ENCODE results near the gene ADAMTS3. TPM values are rescaled to one million over a fixed set of nuclear protein-coding genes. Genes with fewer than 3 reads are reported as not detected.

The ADAMTS3 gene
- polyA plus RNA-seq, 1 donor from 2014 or later = 0.20 TPM

GRCh38 chr4:72375073-72375736 is 193.8 kb downstream of the ADAMTS3 start:
- Histone ChIP-seq H3F3A (ENCODE audit: insufficient read depth, low read length, poor library complexity, severe bottlenecking) (no peaks in the 10 kb centered on the region), H3K27me3 (ENCODE audit: insufficient read depth, low read depth, low read length) (no peaks in the 10 kb centered on the region), H4K20me1 (ENCODE audit: insufficient read depth) (no peaks in the 10 kb centered on the region), H3K27ac (ENCODE audit: low read length) (no peak overlapping the region), H3K4me2 (ENCODE audit: low read length) (no peak overlapping the region), H3K36me3 (ENCODE audit: insufficient read depth, low read length) (no peaks in the 10 kb centered on the region), H3K79me2 (replicated peaks; ENCODE audit: insufficient read depth, low read length) (no peaks in the 10 kb centered on the region), H3K4me3 (ENCODE audit: low read length) (no peak overlapping the region), H3K9ac (ENCODE audit: low read length) (no peak overlapping the region), H3K9me2 (ENCODE audit: insufficient read depth, low read length) (no peaks in the 10 kb centered on the region), H2AFZ (ENCODE audit: low read depth, low read length) (no peak overlapping the region), H3K9me3 (ENCODE audit: low read length) (no peaks in the 10 kb centered on the region)
- TF ChIP-seq TAF1 (IDR thresholded peaks at IDR 0.05; ENCODE audit: low read depth) (no peak), RAD21 (conservative IDR thresholded peaks at IDR 0.05) (no peak), SMC3 (conservative IDR thresholded peaks at IDR 0.05; ENCODE audit: poor library complexity) (no peak), REST (IDR thresholded peaks at IDR 0.05; ENCODE audit: borderline replicate concordance) (no peak), EZH2 (IDR thresholded peaks at IDR 0.05; ENCODE audit: borderline replicate concordance, insufficient read depth, low read length, poor library complexity, severe bottlenecking) (no peak), MXI1 (conservative IDR thresholded peaks at IDR 0.05; ENCODE audit: poor library complexity, severe bottlenecking) (no peak), CTCF (IDR thresholded peaks at IDR 0.05; ENCODE audit: poor library complexity, severe bottlenecking) (no peak), EP300 (conservative IDR thresholded peaks at IDR 0.05; ENCODE audit: poor library complexity, severe bottlenecking) (no peak), POLR2AphosphoS5 (IDR thresholded peaks at IDR 0.05) (no peak)

- no peak overlapping the region for H3K4me2 ChIP-seq (ENCODE audit: low read length)
- TF ChIP-seq EP300 (conservative IDR thresholded peaks at IDR 0.05; ENCODE audit: poor library complexity, severe bottlenecking) (no peak), MXI1 (conservative IDR thresholded peaks at IDR 0.05; ENCODE audit: poor library complexity, severe bottlenecking) (no peak), EZH2 (IDR thresholded peaks at IDR 0.05; ENCODE audit: borderline replicate concordance, insufficient read depth, low read length, poor library complexity, severe bottlenecking) (no peak), REST (IDR thresholded peaks at IDR 0.05; ENCODE audit: borderline replicate concordance) (no peak), POLR2AphosphoS5 (IDR thresholded peaks at IDR 0.05) (no peak), CTCF (IDR thresholded peaks at IDR 0.05; ENCODE audit: poor library complexity, severe bottlenecking) (no peak), TAF1 (IDR thresholded peaks at IDR 0.05; ENCODE audit: low read depth) (no peak), RAD21 (conservative IDR thresholded peaks at IDR 0.05) (no peak), SMC3 (conservative IDR thresholded peaks at IDR 0.05; ENCODE audit: poor library complexity) (no peak)
- no peak overlapping the region for H3K27ac ChIP-seq (ENCODE audit: low read length)
- H3K9me3 ChIP-seq (ENCODE audit: low read length) = no peaks in the 10 kb centered on the region
- no peak overlapping the region for H2AFZ ChIP-seq (ENCODE audit: low read depth, low read length)
- no peak overlapping the region for H3K9ac ChIP-seq (ENCODE audit: low read length)
- H4K20me1 ChIP-seq (ENCODE audit: insufficient read depth) = no peaks in the 10 kb centered on the region
- H3K4me3 ChIP-seq (ENCODE audit: low read length) = no peak overlapping the region
- H3K27me3 ChIP-seq (ENCODE audit: insufficient read depth, low read depth, low read length) = no peaks in the 10 kb centered on the region
- no peaks in the 10 kb centered on the region for H3K79me2 ChIP-seq (replicated peaks; ENCODE audit: insufficient read depth, low read length)
- H3K36me3 ChIP-seq (ENCODE audit: insufficient read depth, low read length) = no peaks in the 10 kb centered on the region
- no peaks in the 10 kb centered on the region for H3K9me2 ChIP-seq (ENCODE audit: insufficient read depth, low read length)
- H3F3A ChIP-seq (ENCODE audit: insufficient read depth, low read length, poor library complexity, severe bottlenecking) = no peaks in the 10 kb centered on the region
Measured at GRCh38 chr4:72374159-72374558, 194.9 kb downstream of the ADAMTS3 start.
